HepG2 (cell line): ENCODE measurements around the gene RAB40C. TPM values are rescaled to one million over a fixed set of nuclear protein-coding genes. Genes with fewer than 3 reads are reported as not detected.
A peak's percentile ranks its signal among the peaks of the same experiment; 100 is the strongest.

Experiments
- ETV5 ChIP-seq: IDR thresholded peaks from 2 replicates; pipeline ENCODE4 v1.6.1; 2018; ENCODE audit warnings: missing biosample characterization, missing genetic modification reagents, inconsistent platforms, borderline replicate concordance
- FOXK2 ChIP-seq: fragments of 450-650 bp; IDR thresholded peaks from 2 replicates; pipeline ENCODE4 v1.6.1; 2016
- GABPB1 ChIP-seq: IDR thresholded peaks from 2 replicates; pipeline ENCODE4 v1.6.1; 2016; ENCODE audit warnings: mild to moderate bottlenecking, missing genetic modification reagents, moderate library complexity, missing compliant biosample characterization
- HOXD1 ChIP-seq: sonication (generic); formaldehyde crosslinking; IDR thresholded peaks from 2 replicates; pipeline ENCODE4 v1.5.0; 2020; ENCODE audit warnings: missing genetic modification reagents
- PHF20 ChIP-seq: sonication (generic); formaldehyde crosslinking; IDR thresholded peaks from 2 replicates; pipeline ENCODE4 v1.5.0; 2020; ENCODE audit warnings: mild to moderate bottlenecking, missing genetic modification reagents
- RFX5 ChIP-seq: IDR thresholded peaks from 2 replicates; pipeline ENCODE4 v1.6.1; 2011; ENCODE audit warnings: low read depth, low read length, improper control_type of control experiment
- RNF2 ChIP-seq: fragments of 450-650 bp; conservative IDR thresholded peaks from 2 replicates; pipeline ENCODE4 v1.6.1; 2016; ENCODE audit warnings: low read depth
- STAG1 ChIP-seq: sonication (generic); formaldehyde crosslinking; IDR thresholded peaks from 2 replicates; pipeline ENCODE4 v1.4.0; 2020; ENCODE audit warnings: missing genetic modification reagents
- ZNF207 ChIP-seq: fragments of 450-650 bp; IDR thresholded peaks from 2 replicates; pipeline ENCODE4 v1.6.1; 2016; ENCODE audit warnings: antibody characterized with exemption, borderline replicate concordance
- ZNF282 ChIP-seq: fragments of 450-650 bp; IDR thresholded peaks from 2 replicates; pipeline ENCODE4 v1.6.1; 2018; ENCODE audit not compliant: partially characterized antibody
- ZNF670 ChIP-seq: sonication (generic); formaldehyde crosslinking; IDR thresholded peaks from 2 replicates; pipeline ENCODE4 v1.8.0; 2022; ENCODE audit warnings: mild to moderate bottlenecking, missing genetic modification reagents, borderline replicate concordance
- polyA plus RNA-seq, 8 experiments: library from polyadenylated mRNA; depleted of rRNA in 3 of 8; stranded (reverse) in 7 of 8; unstranded in 1 of 8; fragments of >200 nt; fragmentation: Illumina TruSeq in 4 of 8; extraction: Trizol in 4 of 8; gene quantifications; 2 replicates each; pipeline versions ENCODE4 v1.2.1 to v1.2.3, GENCODE V29; 2011 to 2016; ENCODE audit warnings: low read depth in 4 of 8, missing spikeins in 1 of 8, mixed read lengths in 1 of 8; ENCODE audit not compliant: insufficient read depth in 1 of 8
- total RNA-seq, 5 experiments: library from RNA; depleted of rRNA; stranded (reverse); fragments of >200 nt; fragmentation: Illumina TruSeq; extraction: Trizol; gene quantifications; 2 replicates each; pipeline ENCODE4 v1.2.3, GENCODE V29; 2016; ENCODE audit warnings: low read depth in 1 of 5
- TF ChIP-seq, protein P1 (sequence below): sonication (generic); formaldehyde crosslinking; IDR thresholded peaks from 2 replicates; pipeline ENCODE4 v1.4.0; 2020; ENCODE audit warnings: mild to moderate bottlenecking, missing genetic modification reagents, borderline replicate concordance
- TF ChIP-seq, protein P2 (sequence below): sonication (generic); formaldehyde crosslinking; IDR thresholded peaks from 2 replicates; pipeline ENCODE4 v1.4.0; 2020; ENCODE audit warnings: missing genetic modification reagents, borderline replicate concordance

Gene RAB40C
- total and polyA plus RNA-seq, 2 of the 13 experiments (the other 11 are each of a cell fraction or from before 2014, with no cell fraction given) = 7.7 to 11.5 TPM

- TF ChIP-seq, protein P1, sequence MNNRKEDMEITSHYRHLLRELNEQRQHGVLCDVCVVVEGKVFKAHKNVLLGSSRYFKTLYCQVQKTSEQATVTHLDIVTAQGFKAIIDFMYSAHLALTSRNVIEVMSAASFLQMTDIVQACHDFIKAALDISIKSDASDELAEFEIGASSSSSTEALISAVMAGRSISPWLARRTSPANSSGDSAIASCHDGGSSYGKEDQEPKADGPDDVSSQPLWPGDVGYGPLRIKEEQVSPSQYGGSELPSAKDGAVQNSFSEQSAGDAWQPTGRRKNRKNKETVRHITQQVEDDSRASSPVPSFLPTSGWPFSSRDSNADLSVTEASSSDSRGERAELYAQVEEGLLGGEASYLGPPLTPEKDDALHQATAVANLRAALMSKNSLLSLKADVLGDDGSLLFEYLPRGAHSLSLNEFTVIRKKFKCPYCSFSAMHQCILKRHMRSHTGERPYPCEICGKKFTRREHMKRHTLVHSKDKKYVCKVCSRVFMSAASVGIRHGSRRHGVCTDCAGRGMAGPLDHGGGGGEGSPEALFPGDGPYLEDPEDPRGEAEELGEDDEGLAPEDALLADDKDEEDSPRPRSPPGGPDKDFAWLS (CRISPR knock-in tag) = no peak
- TF ChIP-seq RNF2 = no peak
- TF ChIP-seq RFX5 = no peak
- TF ChIP-seq HOXD1 (CRISPR knock-in tag) = 0 out of 2 replicates have a peak, but pooled peaks have one; percentile 37
- TF ChIP-seq, protein P2, sequence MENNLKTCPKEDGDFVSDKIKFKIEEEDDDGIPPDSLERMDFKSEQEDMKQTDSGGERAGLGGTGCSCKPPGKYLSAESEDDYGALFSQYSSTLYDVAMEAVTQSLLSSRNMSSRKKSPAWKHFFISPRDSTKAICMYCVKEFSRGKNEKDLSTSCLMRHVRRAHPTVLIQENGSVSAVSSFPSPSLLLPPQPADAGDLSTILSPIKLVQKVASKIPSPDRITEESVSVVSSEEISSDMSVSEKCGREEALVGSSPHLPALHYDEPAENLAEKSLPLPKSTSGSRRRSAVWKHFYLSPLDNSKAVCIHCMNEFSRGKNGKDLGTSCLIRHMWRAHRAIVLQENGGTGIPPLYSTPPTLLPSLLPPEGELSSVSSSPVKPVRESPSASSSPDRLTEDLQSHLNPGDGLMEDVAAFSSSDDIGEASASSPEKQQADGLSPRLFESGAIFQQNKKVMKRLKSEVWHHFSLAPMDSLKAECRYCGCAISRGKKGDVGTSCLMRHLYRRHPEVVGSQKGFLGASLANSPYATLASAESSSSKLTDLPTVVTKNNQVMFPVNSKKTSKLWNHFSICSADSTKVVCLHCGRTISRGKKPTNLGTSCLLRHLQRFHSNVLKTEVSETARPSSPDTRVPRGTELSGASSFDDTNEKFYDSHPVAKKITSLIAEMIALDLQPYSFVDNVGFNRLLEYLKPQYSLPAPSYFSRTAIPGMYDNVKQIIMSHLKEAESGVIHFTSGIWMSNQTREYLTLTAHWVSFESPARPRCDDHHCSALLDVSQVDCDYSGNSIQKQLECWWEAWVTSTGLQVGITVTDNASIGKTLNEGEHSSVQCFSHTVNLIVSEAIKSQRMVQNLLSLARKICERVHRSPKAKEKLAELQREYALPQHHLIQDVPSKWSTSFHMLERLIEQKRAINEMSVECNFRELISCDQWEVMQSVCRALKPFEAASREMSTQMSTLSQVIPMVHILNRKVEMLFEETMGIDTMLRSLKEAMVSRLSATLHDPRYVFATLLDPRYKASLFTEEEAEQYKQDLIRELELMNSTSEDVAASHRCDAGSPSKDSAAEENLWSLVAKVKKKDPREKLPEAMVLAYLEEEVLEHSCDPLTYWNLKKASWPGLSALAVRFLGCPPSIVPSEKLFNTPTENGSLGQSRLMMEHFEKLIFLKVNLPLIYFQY (CRISPR knock-in tag) = no peak
- peak; percentile 22; the same call in 1 of the 2 replicates for TF ChIP-seq ETV5
- peak; percentile 28; the same call in 1 of the 2 replicates for TF ChIP-seq GABPB1 (CRISPR knock-in tag)
- no peak for TF ChIP-seq ZNF670
- peak; percentile 64 for TF ChIP-seq STAG1
- TF ChIP-seq PHF20 (CRISPR knock-in tag) = no peak
- TF ChIP-seq ZNF207 = no peak
- TF ChIP-seq FOXK2 = no peak
- TF ChIP-seq ZNF282 = no peak
These were observed 13.6 kb upstream of the RAB40C start (continued) for GRCh38 chr16:576197-576822.
